ENCODE measurements around the gene MINK1.
"Not testable (repeated sequence)": the region's sequence is repeated elsewhere in the genome, so short reads cannot be mapped to it uniquely, and the experiment has no call there.

The MINK1 gene

GRCh38 chr17:4811471-4811870, 21.7 kb upstream of the MINK1 start:
- no peak for DNase-seq (ENCODE audit: low read depth)

DNA sequence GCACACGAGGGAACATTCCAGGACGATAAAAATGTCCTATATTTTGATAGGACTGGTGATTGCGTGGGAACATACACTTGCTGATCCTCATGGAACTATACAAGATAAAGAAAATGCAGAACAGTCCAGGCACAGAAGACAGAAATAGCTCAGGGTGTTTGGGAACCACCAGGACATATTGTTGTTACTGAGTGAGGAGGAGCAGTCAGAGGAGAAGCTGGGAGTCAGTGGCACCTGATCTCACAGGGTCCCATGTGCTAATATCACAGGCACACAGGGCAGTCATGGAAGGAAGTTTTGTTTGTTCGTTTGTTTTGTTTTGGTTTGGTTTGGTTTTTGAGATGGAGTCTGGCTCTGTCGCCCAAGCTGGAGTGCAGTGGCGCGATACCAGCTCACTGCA, 20.4 kb upstream of the MINK1 start:
- no peak for DNase-seq (ENCODE audit: low read depth)

DNA sequence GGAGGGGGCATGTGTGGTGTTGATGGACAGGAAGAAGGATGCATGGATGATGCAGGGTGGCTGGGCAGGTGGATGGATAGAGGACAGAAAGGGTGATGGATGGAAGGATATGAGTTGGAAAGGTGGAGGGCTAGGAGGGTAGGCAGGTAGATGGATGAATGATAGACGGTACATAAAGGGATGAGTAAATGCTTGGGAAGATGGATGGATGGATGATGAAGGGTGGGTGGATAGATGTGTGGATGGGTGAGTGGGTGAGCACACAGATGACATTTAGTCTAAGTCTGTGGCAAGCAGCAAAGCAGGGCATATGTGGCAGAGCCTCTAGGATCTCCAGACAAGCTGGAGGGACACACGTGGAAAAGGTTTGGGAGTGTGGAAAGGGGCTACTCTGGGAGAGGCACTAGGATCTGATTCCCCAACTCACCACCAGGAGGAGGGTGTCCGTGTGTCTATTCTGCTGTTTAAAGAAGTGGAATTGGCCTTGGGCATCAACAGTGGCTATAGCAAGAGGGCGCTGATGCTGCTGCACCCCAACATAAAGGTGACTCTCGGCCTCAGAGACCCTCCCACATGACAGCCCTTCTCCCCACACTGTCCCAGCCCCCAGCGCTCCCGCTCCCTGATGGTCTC, 18.0 kb upstream of the MINK1 start:
- DNase-seq (ENCODE audit: low read depth) = no peak

DNA sequence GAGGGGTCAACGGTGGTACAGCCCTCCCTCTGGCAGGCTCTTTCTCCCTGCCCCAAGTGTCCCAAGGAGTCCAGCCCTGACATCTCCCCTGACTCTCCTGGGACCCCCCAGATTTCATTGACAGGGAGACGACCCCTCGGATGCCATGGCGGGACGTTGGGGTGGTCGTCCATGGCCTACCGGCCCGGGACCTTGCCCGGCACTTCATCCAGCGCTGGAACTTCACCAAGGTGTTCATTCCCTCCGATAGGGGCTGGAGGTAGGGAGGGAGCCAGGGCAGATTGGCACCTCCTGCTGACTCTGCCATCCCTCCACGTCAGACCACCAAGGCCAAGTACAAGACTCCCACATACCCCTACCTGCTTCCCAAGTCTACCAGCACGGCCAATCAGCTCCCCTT, 16.3 kb upstream of the MINK1 start:
- DNase-seq (ENCODE audit: low read depth) = no peak

DNA sequence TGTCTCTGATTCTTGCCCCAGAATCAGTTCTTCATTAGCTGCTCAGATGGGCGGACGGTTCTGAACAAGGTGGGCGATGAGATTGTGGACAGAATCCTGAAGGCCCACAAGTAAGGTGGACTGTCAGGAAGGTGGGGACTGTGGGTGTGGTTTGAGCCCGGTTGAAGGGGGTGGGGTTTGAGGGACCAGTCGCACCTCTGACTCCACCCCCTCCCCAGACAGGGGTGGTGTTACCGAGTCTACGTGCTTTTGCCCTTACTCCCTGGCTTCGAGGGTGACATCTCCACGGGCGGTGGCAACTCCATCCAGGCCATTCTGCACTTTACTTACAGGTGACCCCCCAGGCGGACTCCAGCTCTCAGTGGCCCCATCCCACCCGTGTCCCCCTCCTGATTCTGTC, 14.9 kb upstream of the MINK1 start:
- no peak for DNase-seq (ENCODE audit: low read depth)

- DNase-seq (ENCODE audit: low read depth) = no peak
Observed at GRCh38 chr17:4822835-4823234, 10.3 kb upstream of the MINK1 start.

DNA sequence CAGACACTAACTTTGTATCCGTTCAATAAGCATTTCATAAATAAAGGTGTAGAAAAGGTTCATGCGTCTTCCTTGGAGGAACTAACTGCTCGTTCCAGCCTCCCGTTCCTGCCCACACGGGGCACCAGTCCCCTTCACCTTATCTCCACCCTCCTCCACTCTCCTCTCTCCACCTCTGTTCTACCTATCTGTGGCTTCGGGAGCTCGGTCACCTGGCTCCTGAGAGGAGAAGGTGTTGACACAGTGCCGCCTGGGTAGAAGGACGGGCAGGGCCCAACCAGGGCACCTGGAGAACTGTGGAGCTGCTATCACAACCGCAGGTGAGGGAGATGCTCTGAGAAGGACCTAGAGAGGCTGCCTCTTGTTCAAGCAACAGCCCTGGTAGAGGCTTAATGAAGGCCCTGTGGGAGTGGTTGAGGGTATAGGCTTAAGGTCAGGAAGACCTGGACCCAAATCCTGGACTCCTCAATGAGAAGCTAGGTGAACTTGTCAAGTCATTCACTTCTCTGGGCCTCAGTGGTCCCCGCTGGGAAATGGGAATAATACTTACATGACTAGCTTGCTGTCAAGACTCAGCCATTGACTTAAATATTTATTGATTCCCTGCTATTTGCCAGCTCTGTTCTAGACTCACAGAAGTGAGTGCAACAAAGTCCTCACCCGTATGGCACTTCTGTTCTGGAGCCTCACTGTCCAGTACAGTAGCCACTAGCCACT, 9.6 kb upstream of the MINK1 start:
- DNase-seq (ENCODE audit: low read depth) = no peak

DNA sequence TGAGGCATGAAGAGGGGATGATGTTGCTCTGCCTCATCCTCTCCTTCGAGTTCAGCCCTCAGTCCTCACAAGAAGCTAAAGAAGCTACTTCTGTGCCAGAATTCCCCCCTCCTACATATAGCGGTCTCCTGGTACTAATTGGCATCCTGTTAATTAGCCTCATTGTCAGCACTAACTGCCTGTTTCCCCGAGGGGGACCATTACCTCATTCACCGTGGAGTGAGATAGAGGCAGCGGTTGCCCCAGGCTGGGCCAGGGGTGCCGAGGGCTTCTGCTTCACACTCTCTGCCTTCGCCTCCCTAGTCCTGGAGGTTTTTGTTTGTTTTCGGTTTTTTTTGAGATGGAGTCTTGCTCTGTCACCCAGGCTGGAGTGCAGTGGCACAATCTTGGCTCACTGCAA, 5.7 kb upstream of the MINK1 start:
- DNase-seq (ENCODE audit: low read depth) = no peak

GRCh38 chr17:4832829-4833177, 337 bp upstream of the MINK1 start:
- not testable (repeated sequence) for DNase-seq (ENCODE audit: low read depth)

DNA sequence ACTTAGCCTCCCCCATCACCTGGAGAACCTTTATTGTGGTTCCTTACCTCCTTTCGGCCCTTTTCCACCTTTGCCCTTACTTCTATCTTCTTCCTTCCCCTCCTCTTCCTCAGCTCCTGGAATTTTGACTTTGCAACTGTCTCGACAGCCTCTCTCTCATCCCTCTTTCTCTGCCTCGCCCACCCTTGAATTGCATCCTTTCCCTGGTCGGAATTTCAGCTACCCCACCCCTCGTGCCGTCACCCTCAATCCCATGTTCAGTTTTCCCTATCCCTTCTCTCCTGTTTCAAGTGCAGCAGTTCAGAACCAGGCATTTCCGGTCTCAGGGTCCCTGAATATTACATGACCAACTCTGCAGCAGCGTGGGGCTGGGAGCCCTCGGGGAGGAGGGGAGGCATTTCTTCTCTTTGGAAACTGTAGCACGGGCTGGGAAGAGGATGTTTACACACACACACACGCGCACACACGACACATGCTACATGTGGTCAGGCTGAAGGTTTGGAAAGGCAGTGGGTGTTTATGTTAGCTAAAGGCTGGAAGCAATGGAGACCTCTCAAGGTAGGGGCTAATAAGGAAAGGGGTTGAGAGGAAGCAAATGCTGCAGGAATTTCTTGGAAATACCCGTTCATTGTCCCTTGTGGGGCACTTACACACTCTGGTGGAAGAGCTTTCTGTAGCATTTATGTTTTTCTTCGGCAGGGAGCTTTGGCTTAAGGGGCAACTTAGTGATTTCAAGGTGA, 971 bp downstream of the MINK1 start:
- DNase-seq (ENCODE audit: low read depth) = no peak

DNA sequence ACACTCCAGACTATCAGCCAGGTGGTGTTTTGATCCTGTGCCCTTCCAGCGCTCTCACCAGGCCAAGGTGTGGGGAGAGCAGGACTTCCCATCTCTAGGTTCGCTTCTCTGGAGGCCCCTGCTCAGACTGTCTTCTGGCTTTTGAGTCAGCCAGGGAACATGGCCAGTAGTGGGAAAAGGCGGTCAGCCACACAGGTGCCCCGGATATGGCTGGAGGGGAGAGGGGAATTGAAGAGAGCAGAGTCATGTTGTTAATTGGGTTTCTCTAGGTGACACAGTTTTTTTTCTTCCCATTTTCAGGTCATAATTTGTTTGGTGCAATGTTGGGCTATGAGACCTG, 1.5 kb downstream of the MINK1 start:
- no peak for DNase-seq (ENCODE audit: low read depth)

DNA sequence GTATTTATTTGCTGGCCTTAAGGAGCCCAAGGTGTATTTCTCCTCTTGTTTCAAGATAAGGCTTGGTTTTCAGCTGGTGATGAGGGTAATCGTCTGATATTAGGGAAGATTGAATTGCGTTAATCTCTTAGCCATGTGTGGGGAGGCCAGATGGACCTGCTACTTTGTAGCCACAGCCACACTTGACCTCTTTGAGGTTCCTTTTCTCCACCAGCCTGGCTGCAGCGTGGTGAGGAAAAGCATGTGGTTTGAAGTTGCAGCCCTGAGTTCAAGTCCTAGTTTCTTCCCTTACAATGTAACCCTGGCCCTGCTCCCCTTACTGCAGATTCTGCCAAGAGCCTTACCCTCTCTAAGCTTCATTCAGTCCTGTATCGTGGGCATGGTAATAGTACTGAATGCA, 3.1 kb downstream of the MINK1 start:
- no peak for DNase-seq (ENCODE audit: low read depth)

GRCh38 chr17:4837471-4838308, 4.5 kb downstream of the MINK1 start:
- DNase-seq (ENCODE audit: low read depth) = no peak

GRCh38 chr17:4838309-4838785, 5.2 kb downstream of the MINK1 start:
- DNase-seq (ENCODE audit: low read depth) = peak; percentile 45

DNA sequence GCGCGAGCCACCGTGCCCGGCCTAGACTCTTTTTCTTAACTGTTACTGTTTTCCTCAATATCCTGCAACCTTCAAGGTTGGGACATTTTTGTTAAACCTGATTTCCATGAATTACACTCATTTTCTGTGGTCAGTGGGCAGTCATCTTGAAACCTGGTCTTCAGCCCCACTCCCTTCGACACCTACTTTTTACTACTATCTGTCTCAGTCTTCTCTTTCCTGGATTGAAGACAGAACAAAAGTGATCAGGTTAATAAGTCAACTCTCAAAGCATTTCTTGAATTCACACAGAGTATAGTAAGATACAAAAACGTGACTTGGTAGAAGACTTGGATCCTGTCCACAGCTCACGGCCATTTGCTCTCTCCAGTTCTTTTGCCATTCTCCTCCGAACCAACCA, 6.1 kb downstream of the MINK1 start:
- DNase-seq (ENCODE audit: low read depth) = no peak

DNA sequence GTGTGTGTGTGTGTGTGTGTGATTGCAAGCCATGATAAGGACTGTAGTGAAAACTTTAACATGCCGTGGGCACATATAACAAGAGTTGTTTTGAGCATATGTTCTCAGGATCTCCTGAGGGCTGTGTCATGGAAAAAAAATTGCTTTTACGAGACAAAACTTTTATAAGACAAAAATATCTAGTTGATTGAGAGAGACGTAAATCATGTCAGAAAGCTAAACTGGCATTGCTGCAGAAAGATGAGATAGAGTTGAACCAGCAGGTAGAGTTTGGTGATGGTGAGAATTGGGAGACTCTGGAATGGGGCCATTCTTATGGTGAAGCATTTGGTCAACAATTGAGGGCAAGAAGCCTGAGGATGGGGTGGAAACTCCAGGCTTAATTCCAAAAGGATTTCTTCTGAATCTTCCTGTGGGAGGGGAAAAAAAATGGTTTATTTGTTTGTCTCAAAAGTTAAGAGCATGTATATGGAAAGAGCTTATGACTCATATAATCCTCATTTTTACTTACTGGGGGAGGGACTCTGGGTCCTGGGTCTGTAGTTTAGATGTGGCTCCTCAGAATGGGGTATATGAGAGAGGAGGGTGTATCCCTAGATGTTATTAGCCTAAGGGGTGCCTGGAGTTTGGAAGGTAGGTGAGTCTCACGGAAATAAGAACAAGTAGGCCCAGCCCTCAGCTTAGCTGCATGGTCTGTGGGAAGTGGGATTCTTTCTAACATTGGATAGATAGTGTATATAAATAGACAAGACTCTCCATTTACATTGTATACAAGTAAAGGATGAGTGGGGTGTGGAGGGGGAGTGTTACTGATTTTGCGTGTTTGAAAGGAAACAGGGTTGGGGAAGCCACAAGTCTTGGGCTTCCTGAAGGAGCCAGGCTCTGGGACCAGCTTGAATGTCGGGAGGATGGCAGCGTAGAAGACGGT, 7.1 kb downstream of the MINK1 start:
- no peak for DNase-seq (ENCODE audit: low read depth)

DNA sequence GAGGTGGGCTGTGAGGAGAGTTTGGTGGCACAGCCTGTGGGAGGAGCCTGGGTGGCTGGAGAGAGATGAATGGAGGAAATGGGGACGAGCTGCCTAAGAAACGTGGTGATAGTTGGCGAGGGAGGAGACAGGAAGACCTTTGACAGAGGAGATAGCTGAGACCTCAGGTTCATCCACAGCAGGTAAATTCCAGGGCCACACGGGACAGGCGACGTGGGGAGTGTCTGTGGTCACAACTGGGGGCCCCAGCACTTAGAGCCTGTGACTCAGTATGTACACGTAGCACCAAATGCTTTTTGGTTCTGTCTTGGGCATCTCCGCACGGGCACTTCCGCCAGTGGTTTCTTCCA, 7.7 kb downstream of the MINK1 start:
- no peak for DNase-seq (ENCODE audit: low read depth)

DNA sequence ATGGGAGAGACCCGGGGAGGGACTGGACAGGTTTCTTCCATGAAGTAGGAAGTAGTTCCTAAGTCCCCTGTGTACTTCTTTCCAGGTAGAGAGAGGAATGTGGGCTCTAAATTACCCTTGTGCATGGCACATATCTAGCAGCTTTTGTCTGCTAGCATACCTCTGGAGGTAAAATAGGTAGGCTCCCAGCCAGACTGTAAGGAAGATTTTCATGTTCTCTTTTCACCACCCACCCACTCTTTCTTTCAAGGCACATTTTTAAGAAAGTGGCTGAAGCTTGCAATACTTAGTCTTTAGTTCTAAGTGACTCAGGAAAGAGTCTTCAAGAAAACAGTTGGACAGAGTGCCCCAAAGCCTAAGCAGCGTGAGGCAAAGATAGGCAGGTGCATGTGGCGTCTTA, 9.2 kb downstream of the MINK1 start:
- no peak for DNase-seq (ENCODE audit: low read depth)

GRCh38 chr17:4843321-4844000, 10.3 kb downstream of the MINK1 start:
- no peak for DNase-seq (ENCODE audit: low read depth)

- no peak for DNase-seq (ENCODE audit: low read depth)
Observed at GRCh38 chr17:4845118-4845517, 12.0 kb downstream of the MINK1 start.
